Right lung (tissue), 5 donors: ENCODE measurements around the gene PAM16. TPM values are rescaled to one million over a fixed set of nuclear protein-coding genes. Genes with fewer than 3 reads are reported as not detected.
A peak's percentile ranks its signal among the peaks of the same experiment; 100 is the strongest.

ENCODE experiments used
- DNase-seq, 2 donors: peaks; one replicate each; pipeline ENCODE4 v3.0.0-alpha.2; 2013
- polyA plus RNA-seq, 5 donors: library from polyadenylated mRNA; unstranded; fragments of 120-200 nt; gene quantifications; one replicate each; pipeline versions ENCODE4 v1.2.1 to v1.2.3, GENCODE V29; 2013; ENCODE audit warnings: inconsistent platforms in 1 of 5, low replicate concordance in 1 of 5; ENCODE audit not compliant: insufficient read length in 5 of 5, insufficient read depth in 1 of 5

PAM16 gene
- polyA plus RNA-seq, 5 donors, result 15.0 to 36.9 (median 26.0) TPM

DNA sequence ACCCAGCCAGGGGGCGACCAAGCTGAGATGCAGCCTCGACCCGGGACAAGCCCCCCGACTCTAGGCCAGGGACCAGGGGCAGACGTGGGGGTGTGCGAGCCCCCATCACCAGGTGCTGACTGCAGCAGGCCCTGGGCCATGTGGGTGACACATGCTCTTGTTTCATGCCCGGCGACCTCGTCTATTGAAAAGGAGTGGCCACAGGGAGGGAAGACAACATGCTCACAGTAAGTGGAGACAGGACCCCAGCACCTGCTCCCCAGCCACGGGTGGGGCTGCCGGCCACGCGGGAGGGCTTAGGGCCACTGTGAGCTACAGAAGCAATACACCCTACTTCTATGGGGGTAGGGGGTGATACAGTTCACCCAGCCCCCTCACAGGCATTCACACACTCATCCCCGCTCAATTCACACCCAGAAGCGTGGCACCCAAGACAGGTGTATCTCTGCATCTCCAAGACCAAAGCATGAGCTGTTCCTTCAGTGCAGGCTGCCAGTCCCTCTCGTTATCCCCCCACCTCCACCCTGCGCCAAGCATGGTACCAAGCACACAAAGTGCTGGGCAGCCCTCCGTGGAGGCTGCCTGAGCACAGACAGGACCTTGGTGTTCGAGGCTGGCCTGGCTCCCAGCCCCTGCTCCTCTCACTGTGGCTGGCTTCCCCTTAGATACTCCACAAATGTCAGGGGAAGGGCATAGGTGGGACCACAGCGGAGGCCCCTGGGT lies 34.1 kb upstream of the PAM16 start:
- no peak for DNase-seq

DNA sequence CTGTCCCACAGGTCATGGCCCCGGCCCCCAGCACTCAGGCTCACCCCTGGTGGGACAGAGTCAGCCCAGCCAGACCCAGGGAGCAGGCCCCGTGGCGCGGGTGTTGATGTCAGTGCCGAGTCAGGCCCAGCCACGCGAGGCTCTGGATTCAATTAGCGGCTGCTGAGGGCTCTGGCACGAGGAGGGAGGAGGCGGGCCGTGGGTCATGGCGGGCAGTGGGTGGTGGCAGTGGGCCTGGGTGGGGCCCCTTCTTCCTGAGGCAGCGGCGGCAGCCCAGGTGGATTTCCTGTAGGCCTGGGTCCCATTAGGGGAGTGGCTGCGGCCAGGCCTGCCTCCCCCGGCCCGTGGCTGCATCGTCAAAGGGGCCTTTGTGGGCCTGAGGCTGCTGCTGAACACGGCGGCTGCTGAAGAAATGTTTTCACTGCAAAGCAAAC lies 33.4 kb upstream of the PAM16 start:
- no peak for DNase-seq

DNA sequence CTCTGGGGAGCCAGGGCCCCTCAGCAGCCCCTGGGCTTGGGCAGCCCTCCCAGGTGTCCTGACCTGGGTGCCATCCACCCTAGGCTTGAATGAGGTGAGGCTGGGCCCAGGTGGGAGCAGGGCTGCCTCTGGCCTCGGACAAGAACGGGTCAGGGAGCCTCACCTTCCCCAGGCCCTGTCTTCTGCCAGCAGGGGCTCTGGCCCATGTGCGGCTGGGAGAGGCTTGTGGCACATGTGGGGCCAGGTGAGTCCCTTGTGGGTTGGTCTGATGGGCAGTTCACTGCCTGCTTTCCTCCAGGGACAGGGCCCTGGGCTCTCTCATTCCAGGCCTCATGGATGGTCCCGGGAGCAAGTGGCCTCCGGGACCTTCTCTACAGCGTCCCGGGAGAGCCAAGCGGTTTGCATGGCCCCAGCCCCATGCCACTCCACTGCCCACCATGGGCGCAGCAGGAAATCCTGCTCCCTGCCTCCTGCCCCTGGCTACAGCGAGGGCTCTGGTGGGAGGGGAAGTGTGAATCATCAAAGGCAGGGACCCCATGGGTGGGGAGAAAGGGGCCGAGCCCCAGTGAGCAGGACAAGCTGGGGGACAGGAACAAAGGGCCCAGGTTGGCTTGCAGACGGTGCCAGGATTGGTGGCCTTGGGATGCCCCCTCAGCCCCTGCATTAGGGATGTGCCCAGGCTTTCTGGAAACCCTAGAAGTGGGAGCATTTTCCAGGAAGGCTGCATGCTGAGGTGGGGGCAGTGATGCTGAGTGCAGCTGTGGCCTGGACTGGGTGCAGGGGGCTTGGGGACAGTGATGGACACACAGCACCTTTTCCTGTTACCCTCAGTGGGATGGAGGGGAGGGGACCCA lies 32.7 kb upstream of the PAM16 start:
- DNase-seq, result no peak

DNA sequence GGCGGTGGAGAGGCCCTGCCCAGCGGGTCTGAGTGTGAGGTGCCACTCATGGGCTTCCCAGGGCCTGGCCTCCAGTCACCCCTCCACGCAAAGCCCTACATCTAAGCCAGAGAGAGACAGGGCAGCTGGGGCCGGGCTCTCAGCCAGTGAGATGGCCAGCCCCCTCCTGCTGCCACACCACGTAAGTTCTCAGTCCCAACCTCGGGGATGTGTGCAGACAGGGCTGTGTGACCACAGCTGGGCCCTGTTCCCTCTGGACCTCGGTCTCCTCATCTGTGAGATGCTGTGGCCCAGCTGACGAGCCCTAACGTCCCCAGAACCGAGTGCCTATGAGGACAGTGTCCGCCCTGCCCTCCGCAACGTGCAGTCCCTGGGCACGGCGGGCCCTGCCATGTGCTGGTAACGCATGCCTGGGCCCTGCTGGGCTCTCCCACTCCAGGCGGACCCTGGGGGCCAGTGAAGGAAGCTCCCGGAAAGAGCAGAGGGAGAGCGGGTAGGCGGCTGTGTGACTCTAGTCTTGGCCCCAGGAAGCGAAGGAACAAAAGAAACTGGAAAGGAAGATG lies 31.8 kb upstream of the PAM16 start:
- no peak for DNase-seq

- no peak for DNase-seq
Observed at GRCh38 chr16:4381935-4382794, 31.0 kb upstream of the PAM16 start.

DNA sequence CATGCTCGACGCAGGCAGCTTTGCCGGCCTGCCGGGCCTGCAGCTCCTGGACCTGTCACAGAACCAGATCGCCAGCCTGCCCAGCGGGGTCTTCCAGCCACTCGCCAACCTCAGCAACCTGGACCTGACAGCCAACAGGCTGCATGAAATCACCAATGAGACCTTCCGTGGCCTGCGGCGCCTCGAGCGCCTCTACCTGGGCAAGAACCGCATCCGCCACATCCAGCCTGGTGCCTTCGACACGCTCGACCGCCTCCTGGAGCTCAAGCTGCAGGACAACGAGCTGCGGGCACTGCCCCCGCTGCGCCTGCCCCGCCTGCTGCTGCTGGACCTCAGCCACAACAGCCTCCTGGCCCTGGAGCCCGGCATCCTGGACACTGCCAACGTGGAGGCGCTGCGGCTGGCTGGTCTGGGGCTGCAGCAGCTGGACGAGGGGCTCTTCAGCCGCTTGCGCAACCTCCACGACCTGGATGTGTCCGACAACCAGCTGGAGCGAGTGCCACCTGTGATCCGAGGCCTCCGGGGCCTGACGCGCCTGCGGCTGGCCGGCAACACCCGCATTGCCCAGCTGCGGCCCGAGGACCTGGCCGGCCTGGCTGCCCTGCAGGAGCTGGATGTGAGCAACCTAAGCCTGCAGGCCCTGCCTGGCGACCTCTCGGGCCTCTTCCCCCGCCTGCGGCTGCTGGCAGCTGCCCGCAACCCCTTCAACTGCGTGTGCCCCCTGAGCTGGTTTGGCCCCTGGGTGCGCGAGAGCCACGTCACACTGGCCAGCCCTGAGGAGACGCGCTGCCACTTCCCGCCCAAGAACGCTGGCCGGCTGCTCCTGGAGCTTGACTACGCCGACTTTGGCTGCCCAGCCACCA lies 30.2 kb upstream of the PAM16 start:
- DNase-seq, result no peak

DNA sequence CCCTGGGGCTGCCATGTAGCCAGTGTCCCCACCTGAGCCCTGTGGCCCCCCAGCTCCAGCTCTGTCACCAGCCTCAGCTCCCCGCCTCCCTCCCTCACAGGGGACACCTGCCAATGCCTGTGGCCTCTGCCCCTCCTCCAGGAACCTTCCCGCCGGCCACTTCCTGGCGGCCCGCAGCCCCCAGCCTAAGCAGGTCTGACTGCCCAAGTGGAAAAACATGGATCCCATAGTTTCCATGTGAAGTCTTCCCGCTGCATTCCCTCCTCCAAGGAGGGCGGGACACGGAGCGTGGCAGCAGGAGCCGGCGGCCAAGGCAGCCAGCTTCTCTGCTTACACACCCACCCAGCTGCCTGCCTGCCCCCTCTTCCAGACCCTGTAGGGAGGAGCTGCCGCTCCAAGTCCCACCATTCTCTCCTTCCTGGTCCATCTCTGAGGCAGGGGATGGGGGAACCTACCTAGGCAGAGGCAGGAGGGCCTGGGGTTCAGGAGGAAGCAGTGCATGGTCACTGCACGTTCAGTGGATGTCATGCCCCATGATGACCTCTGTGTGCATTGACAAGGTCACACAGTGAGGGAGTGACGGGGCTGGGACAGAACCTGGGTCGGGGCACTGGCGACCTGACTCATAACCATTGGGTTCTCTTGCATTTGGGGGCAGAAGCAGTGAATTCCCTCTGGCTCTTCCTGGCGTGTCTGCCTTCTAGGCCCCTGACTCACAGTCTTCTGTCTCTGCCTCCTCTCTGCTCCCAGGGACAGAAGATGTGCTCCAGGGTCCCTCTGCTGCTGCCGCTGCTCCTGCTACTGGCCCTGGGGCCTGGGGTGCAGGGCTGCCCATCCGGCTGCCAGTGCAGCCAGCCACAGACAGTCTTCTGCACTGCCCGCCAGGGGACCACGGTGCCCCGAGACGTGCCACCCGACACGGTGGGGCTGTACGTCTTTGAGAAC lies 29.3 kb upstream of the PAM16 start:
- DNase-seq, result no peak

- no peak for DNase-seq
Observed at GRCh38 chr16:4378999-4379690, 28.0 kb upstream of the PAM16 start.

DNA sequence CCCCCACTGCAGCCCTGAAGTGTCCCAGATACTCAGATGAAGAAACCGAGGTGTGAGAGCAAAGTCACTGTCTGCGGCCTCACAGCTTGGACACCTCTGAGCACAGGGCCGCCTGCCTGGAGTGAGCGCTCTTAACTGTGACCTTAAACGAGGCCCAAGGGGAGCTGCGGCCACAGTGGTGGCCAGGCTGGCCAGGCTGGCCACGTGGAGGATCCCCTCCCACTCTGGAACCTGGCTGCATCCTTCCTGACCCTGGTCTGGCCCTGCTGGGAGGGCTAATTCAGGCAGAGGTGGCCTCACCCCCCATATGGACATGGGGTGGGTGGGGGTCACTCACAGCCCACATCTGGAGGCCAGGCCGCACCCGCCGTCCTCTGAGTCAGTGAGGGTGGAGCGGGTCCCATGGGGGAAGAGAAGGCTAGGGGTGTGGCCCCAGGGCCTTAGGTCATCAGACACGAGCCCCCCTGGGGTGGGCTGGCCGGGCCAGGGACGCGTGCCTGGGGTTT lies 27.1 kb upstream of the PAM16 start:
- DNase-seq, result no peak

- DNase-seq, result no peak
Observed at GRCh38 chr16:4377573-4378154, 26.5 kb upstream of the PAM16 start.

- no peak for DNase-seq
Observed at GRCh38 chr16:4376893-4377572, 25.9 kb upstream of the PAM16 start.

- DNase-seq, result peak; percentile 82 to 86
Observed at GRCh38 chr16:4376126-4376892, 25.2 kb upstream of the PAM16 start.

GRCh38 chr16:4375717-4376116 lies 24.6 kb upstream of the PAM16 start:
- no peak for DNase-seq

GRCh38 chr16:4373909-4374742 lies 23.0 kb upstream of the PAM16 start:
- peak; percentile 72 to 78 for DNase-seq

DNA sequence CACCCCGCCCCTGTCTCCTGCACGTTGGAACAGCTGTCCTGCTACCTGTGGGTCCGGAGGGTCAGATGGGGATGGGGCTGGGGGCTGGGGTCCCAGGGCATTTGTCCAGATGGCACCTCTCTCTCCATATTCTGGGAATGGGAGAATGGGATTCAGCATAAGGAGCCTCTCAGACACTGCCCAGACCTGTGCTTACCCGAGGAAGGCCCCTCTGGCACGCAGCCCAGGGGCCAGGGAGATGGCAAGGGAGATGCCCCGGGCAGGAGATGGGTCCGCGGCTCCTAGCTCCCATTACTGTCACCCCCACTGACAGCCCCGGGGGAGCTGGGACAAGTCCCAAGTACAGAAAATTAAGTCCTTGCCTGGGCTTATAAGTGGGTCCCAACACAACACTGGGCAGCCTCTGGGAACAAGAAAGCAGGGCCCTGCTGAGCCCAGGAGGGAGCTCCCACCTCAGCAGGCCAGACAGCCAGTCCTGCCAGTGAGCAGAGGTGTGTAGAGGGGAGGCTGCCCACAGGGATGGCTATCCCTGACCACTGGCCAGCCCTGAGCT lies 22.3 kb upstream of the PAM16 start:
- no peak for DNase-seq
